ENCODE data around the gene CHRNA4.

Gene CHRNA4

GRCh38 chr20:63347081-63347741, 13.9 kb downstream of the CHRNA4 start:
- Histone ChIP-seq H2AFZ (ENCODE audit: low read depth, low read length) (no peak overlapping the region), H3K4me2 (ENCODE audit: low read length) (no peak overlapping the region), H3K79me2 (ENCODE audit: low read length) (no peaks in the 10 kb centered on the region), H3K4me3 (ENCODE audit: low read length) (no peak overlapping the region), H3K27ac (ENCODE audit: low read length) (no peak overlapping the region), H4K20me1 (ENCODE audit: insufficient read depth, low read length) (no peaks in the 10 kb centered on the region), H3K9ac (ENCODE audit: low read length) (no peak overlapping the region), H3K9me3 (ENCODE audit: insufficient read depth, low read length) (no peaks in the 10 kb centered on the region), H3K4me1 (ENCODE audit: low read length) (no peaks in the 10 kb centered on the region), H3K36me3 (replicated peaks; ENCODE audit: low read depth, low read length) (no peaks in the 10 kb centered on the region), H3K27me3 (ENCODE audit: low read depth, low read length) (no peaks in the 10 kb centered on the region)
- TF ChIP-seq EZH2phosphoT487 (IDR thresholded peaks at IDR 0.05; ENCODE audit: low read depth): no peak

- H2AFZ ChIP-seq (ENCODE audit: low read depth, low read length): no peak overlapping the region
- no peak overlapping the region for H3K9ac ChIP-seq (ENCODE audit: low read length)
- no peak for TF ChIP-seq CTCF (IDR thresholded peaks at IDR 0.05; ENCODE audit: low read depth, low read length)
- no peak for TF ChIP-seq EZH2phosphoT487 (IDR thresholded peaks at IDR 0.05; ENCODE audit: low read depth)
- no peak overlapping the region for H3K4me2 ChIP-seq (ENCODE audit: low read length)
- no peaks in the 10 kb centered on the region for H4K20me1 ChIP-seq (ENCODE audit: insufficient read depth, low read length)
- H3K27me3 ChIP-seq (ENCODE audit: low read depth, low read length): no peaks in the 10 kb centered on the region
- no peaks in the 10 kb centered on the region for H3K4me1 ChIP-seq (ENCODE audit: low read length)
- H3K4me3 ChIP-seq (ENCODE audit: low read length): no peak overlapping the region
- no peaks in the 10 kb centered on the region for H3K36me3 ChIP-seq (replicated peaks; ENCODE audit: low read depth, low read length)
- H3K9me3 ChIP-seq (ENCODE audit: insufficient read depth, low read length): no peaks in the 10 kb centered on the region
- no peaks in the 10 kb centered on the region for H3K79me2 ChIP-seq (ENCODE audit: low read length)
- no peak overlapping the region for H3K27ac ChIP-seq (ENCODE audit: low read length)
These were observed 14.7 kb downstream of the CHRNA4 start for GRCh38 chr20:63346131-63347080.

GRCh38 chr20:63345328-63346100, 15.6 kb downstream of the CHRNA4 start:
- H3K36me3 ChIP-seq (replicated peaks; ENCODE audit: low read depth, low read length): no peaks in the 10 kb centered on the region
- no peaks in the 10 kb centered on the region for H3K27me3 ChIP-seq (ENCODE audit: low read depth, low read length)

More at GRCh38 chr20:63345328-63346100, 15.6 kb downstream of the CHRNA4 start:
- H3K4me1 ChIP-seq (ENCODE audit: low read length): no peaks in the 10 kb centered on the region
- no peak overlapping the region for H3K9ac ChIP-seq (ENCODE audit: low read length)
- H3K9me3 ChIP-seq (ENCODE audit: insufficient read depth, low read length): no peaks in the 10 kb centered on the region
- H3K4me2 ChIP-seq (ENCODE audit: low read length): no peak overlapping the region
- H3K4me3 ChIP-seq (ENCODE audit: low read length): no peak overlapping the region
- no peak overlapping the region for H3K27ac ChIP-seq (ENCODE audit: low read length)
- no peak overlapping the region for H2AFZ ChIP-seq (ENCODE audit: low read depth, low read length)
- H3K79me2 ChIP-seq (ENCODE audit: low read length): no peaks in the 10 kb centered on the region
- no peaks in the 10 kb centered on the region for H4K20me1 ChIP-seq (ENCODE audit: insufficient read depth, low read length)
- TF ChIP-seq EZH2phosphoT487 (IDR thresholded peaks at IDR 0.05; ENCODE audit: low read depth) (no peak), CTCF (IDR thresholded peaks at IDR 0.05; ENCODE audit: low read depth, low read length) (no peak)

Measured in OCI-LY3 (cell line).